ENCODE results near the gene TTYH3.

GRCh38 chr7:2708041-2708440 is 76.3 kb downstream of the TTYH3 start:
- TF ChIP-seq CTCF (conservative IDR thresholded peaks at IDR 0.05; ENCODE audit: low read depth, low read length): no peak
- TF ChIP-seq EZH2 (IDR thresholded peaks at IDR 0.05; ENCODE audit: low read length, unreplicated experiment): no peak
